GM21529 (cell line): ENCODE data around the gene BBS9.

ENCODE experiments used
- ATAC-seq: cut with Tn5 transposase; IDR thresholded peaks from one replicate; pipeline ENCODE4 v1.9.1; 2021; ENCODE audit not compliant: unreplicated experiment

The BBS9 gene

GRCh38 chr7:33351709-33352108 is 222.3 kb downstream of the BBS9 start:
- no peak for ATAC-seq

- no peak for ATAC-seq
Measured at GRCh38 chr7:33354201-33354600, 224.8 kb downstream of the BBS9 start.

- no peak for ATAC-seq
Measured at GRCh38 chr7:33355386-33355785, 226.0 kb downstream of the BBS9 start.

- no peak for ATAC-seq
Measured at GRCh38 chr7:33356336-33356735, 227.0 kb downstream of the BBS9 start.

GRCh38 chr7:33357846-33358245 is 228.5 kb downstream of the BBS9 start:
- no peak for ATAC-seq

- no peak for ATAC-seq
Measured at GRCh38 chr7:33369888-33370287, 240.5 kb downstream of the BBS9 start.

GRCh38 chr7:33373195-33373594 is 243.8 kb downstream of the BBS9 start:
- no peak for ATAC-seq

GRCh38 chr7:33379891-33380525 is 250.6 kb downstream of the BBS9 start:
- no peak for ATAC-seq

GRCh38 chr7:33388332-33388731 is 259.0 kb downstream of the BBS9 start:
- ATAC-seq = no peak

- no peak for ATAC-seq
Measured at GRCh38 chr7:33392148-33392547, 262.8 kb downstream of the BBS9 start.

GRCh38 chr7:33393770-33394169 is 264.4 kb downstream of the BBS9 start:
- ATAC-seq = no peak

GRCh38 chr7:33395340-33395739 is 266.0 kb downstream of the BBS9 start:
- ATAC-seq = no peak

GRCh38 chr7:33399528-33400213 is 270.3 kb downstream of the BBS9 start:
- no peak for ATAC-seq

- ATAC-seq = no peak
Measured at GRCh38 chr7:33400214-33400538, 270.8 kb downstream of the BBS9 start.

GRCh38 chr7:33410266-33410665 is 280.9 kb downstream of the BBS9 start:
- no peak for ATAC-seq

GRCh38 chr7:33411020-33411419 is 281.7 kb downstream of the BBS9 start:
- no peak for ATAC-seq

GRCh38 chr7:33412331-33412730 is 283.0 kb downstream of the BBS9 start:
- no peak for ATAC-seq

GRCh38 chr7:33418251-33418701 is 288.9 kb downstream of the BBS9 start:
- no peak for ATAC-seq

- no peak for ATAC-seq
Measured at GRCh38 chr7:33420311-33420940, 291.1 kb downstream of the BBS9 start.

- no peak for ATAC-seq
Measured at GRCh38 chr7:33421429-33421828, 292.1 kb downstream of the BBS9 start.

GRCh38 chr7:33422141-33422540 is 292.8 kb downstream of the BBS9 start:
- ATAC-seq = no peak
